Vagina (tissue), 2 donors: Measurements from ENCODE around the gene C1orf105. TPM values are rescaled to one million over a fixed set of nuclear protein-coding genes. Genes with fewer than 3 reads are reported as not detected.

Source experiments
- DNase-seq, 2 donors: peaks; one replicate each; pipeline ENCODE4 v3.0.0-alpha.2; 2017; ENCODE audit errors: extremely low spot score in 2 of 2
- H3K27ac ChIP-seq: fragments of 200-600 bp; sonication (generic); one replicate; pipeline ENCODE4 v1.5.1; 2019
- H3K27me3 ChIP-seq: fragments of 200-600 bp; sonication (generic); one replicate; pipeline ENCODE4 v1.5.1; 2019
- H3K36me3 ChIP-seq, 2 donors: fragments of 200-600 bp; sonication (generic); one replicate each; pipeline ENCODE4 v1.5.1; 2017 to 2019
- H3K4me1 ChIP-seq: fragments of 200-600 bp; sonication (generic); one replicate; pipeline ENCODE4 v1.5.1; 2019
- H3K4me3 ChIP-seq, 2 donors: fragments of 200-600 bp; sonication (generic); 1 replicate in 1 of 2; 2 replicates in 1 of 2; pipeline ENCODE4 v1.5.1; 2016 to 2019
- H3K9me3 ChIP-seq: fragments of 200-600 bp; sonication (generic); one replicate; pipeline ENCODE4 v1.5.1; 2019
- POLR2A ChIP-seq, 2 donors: fragments of 450-650 bp; IDR thresholded peaks; one replicate each; pipeline ENCODE4 v1.6.1; 2017; ENCODE audit warnings: antibody characterized with exemption in 2 of 2, mild to moderate bottlenecking in 2 of 2, moderate library complexity in 2 of 2
- POLR2AphosphoS5 ChIP-seq, 2 donors: sonication (generic); formaldehyde crosslinking; IDR thresholded peaks; one replicate each; pipeline ENCODE4 v1.9.0; 2017; ENCODE audit warnings: antibody characterized with exemption in 2 of 2, mild to moderate bottlenecking in 2 of 2, low read depth in 1 of 2; ENCODE audit not compliant: insufficient read depth in 1 of 2
- intact Hi-C: fragments of 100-400 bp; cut with DNase I; formaldehyde crosslinking; loops from one replicate; pipeline ENCODE4 v1.15.1; 2023
- total RNA-seq: library from RNA; depleted of rRNA; stranded (reverse); fragments of >200 nt; gene quantifications from one replicate; pipeline ENCODE4 v1.2.3, GENCODE V29; 2016
- TF ChIP-seq, protein P1 (sequence below), 3 experiments: fragments of 450-650 bp in 2 of 3; fragments of 200-600 bp in 1 of 3; sonication (generic) in 1 of 3; IDR thresholded peaks; one replicate each; pipeline ENCODE4 v1.5.1; 2017 to 2019; ENCODE audit warnings: antibody characterized with exemption in 3 of 3, mild to moderate bottlenecking in 2 of 3, moderate library complexity in 2 of 3

The C1orf105 gene
- total RNA-seq, 1 donor from 2014 or later, result not detected

- Histone ChIP-seq H3K4me3 (no peak overlapping the region), H3K9me3 (no peaks in the 10 kb centered on the region), H3K4me1 (no peaks in the 10 kb centered on the region), H3K27me3 (no peaks in the 10 kb centered on the region), H3K36me3 (no peaks in the 10 kb centered on the region), H3K27ac (no peak overlapping the region)
- no peak for DNase-seq
- no peak for TF ChIP-seq POLR2AphosphoS5 (IDR thresholded peaks at IDR 0.05; ENCODE audit: insufficient read depth in 1 of 2, low read depth in 1 of 2)
- TF ChIP-seq POLR2A (IDR thresholded peaks at IDR 0.05), result no peak
- TF ChIP-seq, protein P1, sequence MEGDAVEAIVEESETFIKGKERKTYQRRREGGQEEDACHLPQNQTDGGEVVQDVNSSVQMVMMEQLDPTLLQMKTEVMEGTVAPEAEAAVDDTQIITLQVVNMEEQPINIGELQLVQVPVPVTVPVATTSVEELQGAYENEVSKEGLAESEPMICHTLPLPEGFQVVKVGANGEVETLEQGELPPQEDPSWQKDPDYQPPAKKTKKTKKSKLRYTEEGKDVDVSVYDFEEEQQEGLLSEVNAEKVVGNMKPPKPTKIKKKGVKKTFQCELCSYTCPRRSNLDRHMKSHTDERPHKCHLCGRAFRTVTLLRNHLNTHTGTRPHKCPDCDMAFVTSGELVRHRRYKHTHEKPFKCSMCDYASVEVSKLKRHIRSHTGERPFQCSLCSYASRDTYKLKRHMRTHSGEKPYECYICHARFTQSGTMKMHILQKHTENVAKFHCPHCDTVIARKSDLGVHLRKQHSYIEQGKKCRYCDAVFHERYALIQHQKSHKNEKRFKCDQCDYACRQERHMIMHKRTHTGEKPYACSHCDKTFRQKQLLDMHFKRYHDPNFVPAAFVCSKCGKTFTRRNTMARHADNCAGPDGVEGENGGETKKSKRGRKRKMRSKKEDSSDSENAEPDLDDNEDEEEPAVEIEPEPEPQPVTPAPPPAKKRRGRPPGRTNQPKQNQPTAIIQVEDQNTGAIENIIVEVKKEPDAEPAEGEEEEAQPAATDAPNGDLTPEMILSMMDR (IDR thresholded peaks at IDR 0.05), result no peak
- intact Hi-C loops, result no loop called here
These were observed 35.9 kb downstream of the C1orf105 start for GRCh38 chr1:172456344-172456769.

GRCh38 chr1:172457479-172458130 lies 37.1 kb downstream of the C1orf105 start:
- H3K27me3 ChIP-seq, result no peaks in the 10 kb centered on the region
- no peak overlapping the region for H3K27ac ChIP-seq
- no peak overlapping the region for H3K4me3 ChIP-seq
- TF ChIP-seq POLR2AphosphoS5 (IDR thresholded peaks at IDR 0.05; ENCODE audit: insufficient read depth in 1 of 2, low read depth in 1 of 2) (no peak), POLR2A (IDR thresholded peaks at IDR 0.05) (no peak)
- TF ChIP-seq, protein P1 (IDR thresholded peaks at IDR 0.05), result no peak
- no peaks in the 10 kb centered on the region for H3K36me3 ChIP-seq
- H3K4me1 ChIP-seq, result no peaks in the 10 kb centered on the region
- H3K9me3 ChIP-seq, result no peaks in the 10 kb centered on the region
- intact Hi-C loops, result no loop called here
- no peak for DNase-seq

GRCh38 chr1:172460177-172460576 lies 39.7 kb downstream of the C1orf105 start:
- no peaks in the 10 kb centered on the region for H3K4me1 ChIP-seq
- intact Hi-C loops, result no loop called here
- no peak overlapping the region for H3K27ac ChIP-seq
- no peaks in the 10 kb centered on the region for H3K9me3 ChIP-seq
- H3K4me3 ChIP-seq, result no peak overlapping the region
- H3K36me3 ChIP-seq, result no peaks in the 10 kb centered on the region
- DNase-seq, result no peak
- TF ChIP-seq, protein P1 (IDR thresholded peaks at IDR 0.05), result no peak
- peak in 1 of 2 donors; percentile 59 for TF ChIP-seq POLR2AphosphoS5 (IDR thresholded peaks at IDR 0.05; ENCODE audit: insufficient read depth in 1 of 2, low read depth in 1 of 2)
- no peaks in the 10 kb centered on the region for H3K27me3 ChIP-seq

GRCh38 chr1:172460887-172461315 lies 40.4 kb downstream of the C1orf105 start:
- no peaks in the 10 kb centered on the region for H3K4me1 ChIP-seq
- H3K4me3 ChIP-seq, result no peak overlapping the region
- H3K27me3 ChIP-seq, result no peaks in the 10 kb centered on the region
- H3K27ac ChIP-seq, result no peak overlapping the region
- no peaks in the 10 kb centered on the region for H3K9me3 ChIP-seq
- TF ChIP-seq, protein P1 (IDR thresholded peaks at IDR 0.05), result no peak
- TF ChIP-seq POLR2A (IDR thresholded peaks at IDR 0.05) (no peak), POLR2AphosphoS5 (IDR thresholded peaks at IDR 0.05; ENCODE audit: insufficient read depth in 1 of 2, low read depth in 1 of 2) (no peak)
- no peaks in the 10 kb centered on the region for H3K36me3 ChIP-seq
- no peak for DNase-seq
- intact Hi-C loops, result no loop called here

DNA sequence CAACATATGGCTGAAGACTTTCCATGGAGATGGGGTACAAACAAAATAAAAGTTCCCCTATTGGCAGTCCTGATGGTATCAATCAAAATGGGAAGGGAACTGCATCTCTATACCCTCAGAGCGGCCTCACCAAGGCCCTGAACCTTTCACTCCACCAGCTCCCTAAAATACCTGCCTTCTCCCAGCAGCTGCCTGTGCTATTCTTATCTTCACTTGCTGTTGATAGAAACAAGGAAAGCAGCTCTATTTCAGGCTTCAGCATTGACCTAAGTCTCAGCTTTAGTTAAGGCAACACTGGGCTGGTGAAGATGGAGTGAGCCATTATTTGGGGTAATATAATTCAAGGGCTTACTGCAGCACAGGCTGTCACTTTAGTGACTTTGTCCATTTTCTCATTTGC lies 45.1 kb downstream of the C1orf105 start:
- Histone ChIP-seq H3K4me1 (no peaks in the 10 kb centered on the region), H3K27ac (no peak overlapping the region), H3K27me3 (no peaks in the 10 kb centered on the region), H3K4me3 (no peak overlapping the region), H3K9me3 (no peaks in the 10 kb centered on the region), H3K36me3 (no peaks in the 10 kb centered on the region)
- no peak for TF ChIP-seq POLR2AphosphoS5 (IDR thresholded peaks at IDR 0.05; ENCODE audit: insufficient read depth in 1 of 2, low read depth in 1 of 2)
- TF ChIP-seq, protein P1 (IDR thresholded peaks at IDR 0.05), result no peak
- TF ChIP-seq POLR2A (IDR thresholded peaks at IDR 0.05), result no peak
- DNase-seq, result no peak
- intact Hi-C loops, result no loop called here
